Activated CD4-positive, alpha-beta T cell treated with anti-CD3 and anti-CD28 coated beads for 4 hours (primary cell): ENCODE data around the gene FCRL5.
"Not testable (repeated sequence)": the region's sequence is repeated elsewhere in the genome, so short reads cannot be mapped to it uniquely, and the experiment has no call there.

Experiments used
- DNase-seq, 2 donors: peaks; one replicate each; pipeline ENCODE4 v3.0.0-alpha.2; 2020

FCRL5 gene

DNA sequence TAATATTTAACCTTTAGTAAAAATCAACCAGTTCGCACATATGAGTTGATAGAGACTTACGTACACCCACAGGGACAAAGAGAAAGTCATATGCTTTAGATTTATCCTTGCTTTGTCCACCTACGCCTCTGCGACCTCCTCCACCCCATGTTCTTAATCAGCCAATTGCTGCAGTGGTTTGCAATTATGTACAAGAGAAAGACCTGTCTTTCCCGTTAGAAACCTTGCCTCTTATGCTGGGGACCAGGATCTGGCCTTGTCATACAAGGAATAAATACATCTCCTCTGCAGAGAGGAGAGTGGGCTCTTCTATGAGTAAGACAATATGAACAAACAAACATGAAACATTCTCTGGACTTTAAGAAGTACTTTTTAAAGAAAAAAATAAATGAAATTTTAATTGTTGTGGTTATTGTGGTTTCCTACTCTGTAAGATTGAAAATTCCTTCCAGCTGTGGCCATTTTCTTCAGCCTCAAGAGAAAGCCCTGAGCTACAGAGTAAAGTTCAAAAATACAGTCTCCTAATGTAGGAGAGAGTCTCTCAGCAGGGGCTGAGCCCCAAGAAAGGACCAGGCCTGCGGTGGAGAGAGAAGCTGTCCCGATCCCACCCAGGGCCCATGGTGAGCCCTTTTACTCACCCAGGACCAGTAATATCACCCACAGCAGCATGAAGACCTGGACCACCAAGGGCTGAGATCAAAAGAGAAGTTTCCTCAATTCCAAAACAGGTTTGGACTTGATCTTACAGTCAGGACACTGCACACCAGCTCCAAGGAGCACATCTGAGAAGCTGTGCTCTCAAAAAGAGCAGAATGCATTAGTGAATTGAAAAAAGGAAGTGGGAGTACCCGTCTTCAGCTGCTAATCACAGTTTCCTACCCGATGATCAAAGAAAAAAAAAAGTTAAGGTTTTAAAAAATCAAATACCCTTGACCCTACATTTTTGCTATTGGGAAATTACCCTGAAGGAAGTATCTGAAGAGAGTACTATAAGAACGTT is at the start of gene FCRL5:
FCRL5 (minus strand) TSS at position 822 of the 1,000 bp plus-strand sequence; CDS start at position 669, 153 bp downstream.
- DNase-seq = no peak

DNA sequence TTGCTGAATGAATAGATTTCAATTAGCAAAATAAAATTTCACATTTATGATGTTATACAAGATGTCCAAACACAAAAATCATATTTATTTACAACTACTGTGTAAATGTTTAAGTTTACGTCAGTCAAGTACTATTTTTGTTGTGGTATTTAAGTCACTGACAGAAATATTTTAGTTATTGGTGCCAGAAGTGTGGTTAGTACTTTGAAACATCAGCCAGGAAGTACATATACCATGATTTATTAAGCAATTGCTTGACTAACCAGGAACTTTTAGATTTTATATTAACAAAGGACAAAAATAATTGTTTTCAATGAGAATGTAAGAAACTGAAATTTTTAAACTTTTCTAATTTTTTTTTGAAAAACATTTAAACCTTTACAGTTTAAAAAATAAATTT is 47.9 kb upstream of the FCRL5 start:
- no peak for DNase-seq

DNA sequence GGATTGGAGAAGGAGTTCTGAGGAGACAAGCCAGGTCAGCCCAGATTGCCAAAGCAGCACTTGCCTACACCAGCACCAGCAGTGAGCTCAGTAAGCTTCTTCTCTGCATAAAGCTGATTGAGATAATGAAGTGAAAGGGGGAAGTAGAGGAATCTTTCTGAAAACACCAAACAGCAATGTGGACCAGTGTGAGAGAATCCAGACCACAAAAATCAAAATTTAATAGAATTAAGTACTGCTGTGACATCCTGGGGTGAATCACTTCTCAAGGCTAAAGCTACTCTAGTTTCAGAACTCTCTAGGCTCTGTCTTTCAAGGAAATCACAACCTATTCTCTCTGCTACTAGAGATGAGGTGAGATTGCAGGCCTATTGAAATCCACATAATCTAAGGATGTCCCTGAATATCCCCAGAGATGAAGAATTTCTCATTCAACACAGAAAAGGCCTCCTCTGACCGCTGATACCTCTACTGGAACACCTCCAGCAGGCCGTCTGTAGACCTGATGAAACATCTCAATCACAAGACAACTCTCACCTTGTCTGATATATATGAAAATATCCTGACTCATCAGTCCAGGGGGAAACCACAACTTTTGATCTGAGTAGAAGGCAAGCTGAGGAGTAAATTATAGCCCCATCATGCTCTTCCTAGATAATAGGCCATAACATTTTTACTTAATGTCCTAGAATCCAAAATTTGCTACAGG is 45.8 kb upstream of the FCRL5 start, which contains the start of gene FCRL4:
FCRL4 (minus strand) TSS at position 127 of the 709 bp plus-strand sequence. CDS start 141 bp downstream, outside the sequence.
- DNase-seq = no peak

DNA sequence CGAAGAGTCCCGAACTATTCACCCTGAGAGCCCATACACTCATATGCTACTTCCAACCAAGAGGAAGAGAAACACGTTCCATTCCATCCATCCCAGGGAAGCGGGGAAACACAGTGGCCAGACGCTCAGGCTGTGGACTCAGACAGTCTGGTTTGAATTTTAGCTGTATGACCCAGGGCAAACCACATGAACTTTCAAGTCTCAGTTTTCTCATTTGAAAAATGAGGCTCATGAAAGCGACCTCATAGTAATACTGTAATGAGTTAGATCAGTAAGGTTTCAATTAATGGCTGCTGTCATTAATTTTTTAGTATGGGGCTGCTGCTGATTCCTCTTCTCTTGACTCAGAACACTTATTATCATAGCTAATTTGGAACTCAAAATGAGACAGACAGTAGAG is 44.1 kb upstream of the FCRL5 start:
- DNase-seq = no peak

DNA sequence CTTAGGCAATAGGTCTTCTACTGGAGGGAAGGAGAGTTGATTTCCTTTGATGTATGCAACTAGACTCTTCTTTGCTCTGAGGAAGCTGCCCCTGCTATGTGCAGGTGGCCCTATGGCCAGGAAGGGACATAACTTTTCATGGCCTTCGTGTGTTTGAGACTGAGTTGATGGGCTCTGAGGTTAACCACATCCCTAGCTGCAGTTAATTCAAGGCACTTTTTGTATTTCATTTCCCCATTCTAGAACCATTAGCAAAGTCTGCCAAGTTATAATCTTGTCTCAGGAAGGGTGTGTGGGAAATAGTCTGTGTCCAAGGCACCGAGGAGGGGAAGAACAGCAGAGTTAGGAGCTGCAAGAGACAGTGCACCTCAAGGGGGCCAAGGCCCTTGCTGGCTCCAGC is 43.0 kb upstream of the FCRL5 start:
- DNase-seq = no peak

DNA sequence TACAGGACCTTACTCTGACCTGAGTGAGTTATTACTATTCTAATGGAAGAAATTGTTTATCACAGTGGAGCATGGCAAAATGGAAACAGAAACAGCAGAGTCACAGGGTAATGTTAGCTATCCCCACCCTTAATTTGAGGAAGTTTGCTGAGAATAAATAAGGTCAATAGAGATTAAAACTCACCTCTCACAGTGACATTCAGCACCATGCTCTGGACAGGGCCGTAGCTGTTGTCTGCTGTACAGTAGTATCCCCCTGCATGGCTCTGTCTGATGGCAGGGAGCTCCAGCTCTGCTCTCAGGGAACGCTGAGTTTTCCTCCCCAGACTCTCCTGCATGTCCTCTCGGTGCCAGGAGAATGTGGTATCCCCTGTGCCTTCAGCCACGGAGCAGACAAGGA is 33.7 kb upstream of the FCRL5 start:
- no peak for DNase-seq

DNA sequence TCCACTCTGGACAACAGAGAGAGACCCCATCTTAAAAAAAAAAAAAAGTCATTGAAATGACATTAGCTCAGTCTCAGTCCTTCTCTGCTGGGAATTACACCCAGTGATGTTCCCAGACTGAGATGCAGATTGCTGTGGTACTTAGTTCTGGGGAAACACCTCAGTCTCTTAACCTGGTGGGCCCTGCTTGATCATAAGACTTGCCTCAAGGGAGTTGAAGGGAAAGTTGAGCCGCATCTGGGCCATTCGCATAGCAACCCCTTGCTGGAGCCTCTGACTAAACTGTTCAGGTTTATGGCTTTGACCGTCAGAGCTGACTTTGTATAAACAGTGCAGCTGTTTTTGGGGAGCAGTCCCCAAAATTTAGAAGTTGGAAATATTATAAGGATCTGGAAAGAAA is 32.2 kb upstream of the FCRL5 start:
- no peak for DNase-seq

DNA sequence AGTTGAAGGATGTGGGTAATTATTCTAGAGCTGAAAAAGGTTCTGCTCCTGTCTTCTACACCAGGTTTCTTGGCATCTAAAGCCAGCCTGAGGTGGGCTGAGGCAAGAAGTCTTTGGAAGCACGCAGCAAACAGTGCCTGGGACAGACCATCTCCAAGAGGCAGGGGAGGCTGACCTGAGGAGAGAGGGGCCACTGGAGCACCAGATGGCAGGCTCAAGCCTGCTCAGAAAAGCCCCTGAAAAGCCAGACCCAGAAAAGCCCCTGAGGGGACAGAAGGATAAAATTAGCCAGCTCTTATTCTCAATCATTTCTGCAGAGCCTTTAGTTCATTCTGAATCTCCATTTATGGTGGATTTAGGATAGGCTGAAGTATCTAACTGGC is 28.5 kb upstream of the FCRL5 start:
- no peak for DNase-seq

DNA sequence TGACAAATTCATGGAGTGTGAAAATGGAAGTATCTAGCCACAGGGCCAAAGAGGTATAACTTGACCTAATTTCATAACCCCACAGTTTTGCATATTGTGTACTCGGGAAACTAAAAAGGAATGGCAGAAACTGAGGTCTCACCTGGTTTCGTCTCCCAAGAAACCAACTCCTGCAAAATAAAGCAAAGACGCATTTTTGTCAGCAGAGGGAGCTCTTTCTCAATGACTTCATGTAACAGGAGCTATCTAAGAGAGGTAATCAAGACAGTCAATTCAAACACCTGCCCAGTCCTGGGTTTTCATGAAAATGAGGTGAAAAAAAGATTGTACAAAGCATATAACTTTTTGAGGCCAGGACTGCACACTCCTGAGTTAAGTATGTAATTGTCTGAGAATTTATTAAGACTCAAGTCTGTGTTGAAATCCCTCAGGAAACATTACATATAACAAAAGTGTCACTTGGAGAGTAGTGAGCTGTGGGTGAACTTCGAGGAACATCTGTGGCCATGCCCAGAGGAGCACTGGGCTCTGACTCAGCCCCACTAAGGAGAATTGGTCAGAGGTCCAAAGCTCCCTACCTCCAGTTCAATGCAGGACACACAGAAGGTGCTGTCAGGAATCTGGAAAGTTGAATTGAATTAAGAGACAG is 28.0 kb upstream of the FCRL5 start:
- DNase-seq = peak; percentile 10 to 19

DNA sequence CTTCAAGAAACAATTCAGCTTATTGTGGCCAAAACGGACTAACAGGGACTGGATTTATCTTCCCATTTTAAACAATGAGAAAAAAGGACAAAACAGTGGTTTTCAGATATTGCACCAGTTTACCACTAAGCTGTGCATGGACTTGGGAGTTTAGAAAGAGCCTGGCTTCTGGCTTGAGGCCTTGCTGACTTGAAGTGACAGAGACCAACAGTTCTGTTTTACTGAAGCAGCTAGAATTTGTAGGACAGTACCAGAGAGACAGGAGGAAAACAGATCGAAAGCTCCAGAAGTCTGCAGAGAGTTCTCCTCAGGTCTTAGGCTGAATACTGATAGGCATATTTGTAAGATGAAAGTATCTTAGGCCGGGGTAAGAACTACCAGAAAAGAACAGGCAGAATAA is 25.1 kb upstream of the FCRL5 start:
- no peak for DNase-seq

DNA sequence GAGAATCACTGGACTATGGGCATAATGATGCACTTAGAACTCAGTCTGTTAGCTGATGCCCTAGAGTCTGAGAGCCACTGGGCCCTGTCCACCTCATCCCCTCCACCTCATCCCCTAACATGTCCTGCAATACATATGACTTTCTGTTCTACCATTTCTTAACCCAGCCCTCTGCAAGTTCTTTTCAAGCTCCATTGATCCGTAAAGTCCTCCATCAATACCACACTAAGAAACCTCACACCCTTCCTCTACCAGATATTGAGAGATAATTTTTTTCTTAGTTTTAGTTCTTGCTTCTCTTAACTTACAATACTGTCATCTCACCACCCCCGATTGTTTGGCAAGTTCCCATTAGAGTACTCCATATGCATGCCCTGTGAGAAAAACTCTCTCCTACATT is 23.4 kb upstream of the FCRL5 start:
- no peak for DNase-seq

DNA sequence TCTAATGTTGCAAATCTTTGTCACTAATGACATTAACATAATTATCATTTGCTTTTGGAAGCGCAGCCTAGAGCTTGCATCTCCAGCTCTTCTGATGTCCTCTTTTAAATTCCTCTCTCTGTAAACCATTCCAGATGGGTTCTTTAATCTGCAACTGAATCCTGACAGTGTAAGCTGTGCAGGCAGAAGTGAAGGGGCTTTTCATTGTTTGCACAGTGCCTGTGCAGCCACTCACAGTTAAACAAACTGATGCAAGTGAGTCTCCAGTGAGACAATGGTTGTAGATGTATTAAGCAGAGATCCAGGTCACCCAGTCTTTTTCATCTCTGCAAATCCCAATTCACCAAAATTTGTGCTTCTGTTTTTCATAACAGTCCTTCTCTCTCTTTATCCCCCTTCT is 22.5 kb upstream of the FCRL5 start:
- no peak for DNase-seq

DNA sequence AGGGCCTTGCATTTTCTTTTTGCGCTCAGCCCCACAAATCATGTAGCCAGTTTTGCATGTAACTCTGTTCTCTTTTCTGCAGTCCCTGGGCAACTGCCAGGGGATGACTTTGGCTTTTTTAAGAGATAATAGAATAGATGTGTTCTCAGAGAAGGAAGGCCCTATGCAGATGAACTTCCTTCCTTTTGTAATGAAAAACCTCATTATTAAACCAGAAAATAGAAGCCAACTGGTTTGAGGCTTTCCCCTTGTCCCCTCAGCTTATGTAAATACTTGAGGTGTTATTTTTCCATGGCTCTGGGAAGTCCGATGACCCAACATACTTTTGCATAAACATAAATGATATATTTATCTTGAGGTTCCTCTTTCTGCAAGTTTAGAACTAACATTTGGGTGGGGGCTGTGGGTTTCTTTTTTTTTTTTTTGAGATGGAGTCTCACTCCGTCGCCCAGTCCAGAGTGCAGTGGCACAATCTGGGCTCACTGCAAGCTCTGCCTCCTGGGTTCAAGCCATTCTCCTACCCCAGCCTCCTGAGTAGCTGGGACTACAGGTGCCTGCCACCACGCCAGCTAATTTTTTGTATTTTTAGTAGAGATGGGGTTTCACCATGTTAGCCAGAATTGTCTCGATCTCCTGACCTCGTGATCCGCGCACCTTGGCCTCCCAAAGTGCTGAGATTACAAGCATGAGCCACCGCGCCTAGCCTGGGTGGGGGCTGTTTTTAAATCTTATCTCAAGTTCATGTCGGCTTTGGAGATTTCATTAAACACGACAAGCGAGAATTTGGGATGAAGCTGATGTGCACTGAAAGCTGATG is 14.4 kb upstream of the FCRL5 start:
- DNase-seq = no peak

DNA sequence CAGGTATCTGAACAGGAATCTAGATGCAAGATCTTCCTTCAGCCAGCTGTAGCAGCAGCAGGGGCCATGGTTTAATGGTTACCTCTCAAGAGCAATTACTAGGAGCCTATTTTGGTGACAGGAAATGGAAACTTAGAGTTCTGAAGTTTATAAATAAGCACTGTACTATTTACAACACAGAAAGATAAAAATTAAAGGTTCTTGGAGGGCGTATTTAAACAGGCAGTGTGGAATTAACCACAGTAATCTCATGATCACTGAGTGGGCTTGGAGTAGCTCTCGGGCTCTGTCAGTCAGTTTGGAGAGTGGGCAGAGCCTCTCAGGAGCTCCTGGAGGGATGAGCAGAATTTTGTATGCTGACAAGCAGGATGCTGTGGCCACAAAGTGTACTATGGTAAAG is 10.2 kb upstream of the FCRL5 start:
- no peak for DNase-seq

DNA sequence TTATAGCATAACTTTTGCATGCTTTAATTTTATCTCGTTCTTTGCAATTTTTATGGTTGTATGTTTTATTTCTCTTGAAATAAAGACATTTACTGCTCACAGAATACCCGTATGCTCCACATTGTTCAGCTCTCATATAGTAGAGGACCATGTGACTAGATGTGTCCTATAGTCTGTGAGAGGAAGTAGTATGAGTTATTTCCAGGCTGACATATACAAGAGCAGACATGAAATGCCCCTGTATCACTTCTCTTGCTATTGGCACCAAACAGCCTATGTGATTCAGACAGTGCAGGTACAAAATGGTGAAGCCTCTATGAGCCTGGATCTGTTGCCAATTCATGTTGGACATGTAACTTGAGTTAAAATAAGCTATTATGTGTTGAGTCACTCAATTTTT is 5.8 kb upstream of the FCRL5 start:
- no peak for DNase-seq

DNA sequence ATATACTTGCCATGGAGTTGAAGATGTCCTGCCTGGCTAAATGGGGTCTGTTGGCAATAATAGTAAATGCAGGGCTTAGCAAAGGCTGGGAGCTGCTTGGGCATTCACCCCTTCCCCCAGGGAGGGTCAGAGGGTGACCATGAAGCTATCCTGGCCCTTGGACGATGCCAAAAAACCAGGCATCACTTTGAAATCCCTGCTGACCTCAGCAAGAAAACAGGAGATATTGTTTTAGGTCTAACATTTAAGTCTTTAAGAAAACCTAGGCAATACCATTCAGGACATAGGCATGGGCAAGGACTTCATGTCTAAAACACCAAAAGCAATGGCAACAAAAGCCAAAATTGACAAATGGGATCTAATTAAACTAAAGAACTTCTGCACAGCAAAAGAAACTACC is 4.2 kb downstream of the FCRL5 start:
- not testable (repeated sequence) for DNase-seq

DNA sequence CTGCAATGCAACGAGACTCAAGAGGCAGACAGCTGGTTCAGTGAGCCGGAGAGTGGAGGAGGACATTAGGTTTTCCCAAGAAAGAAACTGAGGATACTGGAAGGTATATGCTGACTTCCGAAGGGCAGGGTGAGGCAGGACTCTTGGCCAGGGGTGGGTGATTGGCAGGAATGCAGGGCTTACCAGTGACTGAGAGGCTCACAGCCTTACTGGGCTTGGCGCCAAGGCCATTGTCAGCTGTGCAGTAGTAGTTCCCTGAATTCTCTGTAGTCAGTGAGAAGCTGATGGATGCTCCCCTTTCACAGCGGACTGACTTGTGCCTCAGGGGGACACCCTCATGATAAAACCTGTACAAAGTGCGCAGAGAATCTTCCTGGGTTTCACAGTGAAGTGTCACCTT is 9.6 kb downstream of the FCRL5 start:
- no peak for DNase-seq

DNA sequence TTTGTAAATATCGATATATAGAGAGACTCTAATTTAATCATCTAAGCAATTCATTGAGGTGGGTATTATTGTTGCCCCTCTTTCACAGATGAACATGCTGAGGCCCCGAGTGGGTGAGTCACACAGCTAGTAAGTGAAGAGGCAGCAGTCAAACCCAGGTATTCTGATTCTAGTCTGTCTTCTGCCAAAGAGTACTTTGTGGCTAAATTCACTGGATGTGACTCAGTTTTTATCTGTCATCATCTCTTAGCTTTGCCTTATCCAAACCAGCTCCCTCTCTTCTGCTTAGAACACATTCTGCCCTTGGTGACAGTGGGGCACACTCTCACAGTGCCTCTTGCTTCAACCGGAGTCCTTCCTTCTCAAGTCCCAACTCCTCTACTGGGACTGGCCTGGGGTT is 11.5 kb downstream of the FCRL5 start:
- DNase-seq = no peak

DNA sequence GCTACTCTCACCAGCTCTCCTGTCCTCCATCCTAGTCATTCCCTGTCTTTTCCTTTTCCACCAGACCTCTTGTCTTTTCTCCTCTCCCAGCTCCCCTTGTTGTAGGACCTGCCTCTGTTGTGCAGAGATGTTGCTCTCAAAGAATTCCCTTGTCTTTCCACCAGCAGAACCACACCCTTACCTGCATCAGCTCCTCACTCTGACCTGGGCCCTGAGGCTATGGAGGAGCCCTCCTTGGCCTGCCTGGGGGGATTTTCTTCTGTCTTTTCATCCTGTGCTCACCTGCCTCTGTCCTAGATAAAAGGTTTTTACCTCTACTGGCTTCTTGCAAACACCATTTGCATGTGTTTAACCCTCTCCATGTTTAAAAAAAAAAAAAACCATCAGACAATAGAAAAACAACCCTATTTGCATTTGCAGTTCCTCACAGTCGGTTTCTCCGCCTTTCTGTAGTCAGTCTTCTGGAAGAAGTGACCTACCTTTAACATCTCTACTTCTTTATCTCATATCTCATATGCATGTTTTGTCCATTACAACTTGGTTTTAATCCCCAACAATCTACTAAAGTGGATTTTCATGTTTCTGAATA is 12.1 kb downstream of the FCRL5 start:
- DNase-seq = no peak

DNA sequence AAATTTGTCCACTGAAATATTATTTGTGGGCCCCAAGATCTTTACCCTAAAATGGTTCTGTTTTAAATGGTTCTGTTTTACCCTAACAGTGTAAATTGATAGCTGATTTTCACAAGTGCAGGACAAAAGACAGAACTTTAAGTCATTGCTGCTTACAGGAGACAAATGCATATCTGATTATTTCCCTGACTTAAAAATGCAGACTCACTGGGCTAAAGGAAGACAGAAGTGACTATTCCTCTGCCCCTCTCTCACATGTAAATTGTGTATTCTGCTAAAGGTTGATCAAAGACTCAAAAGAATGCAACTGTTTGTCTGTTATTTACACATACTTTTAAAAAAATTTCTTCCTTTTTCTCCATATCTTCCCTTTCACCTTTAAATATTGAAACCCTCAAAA is 12.7 kb downstream of the FCRL5 start:
- DNase-seq = no peak

DNA sequence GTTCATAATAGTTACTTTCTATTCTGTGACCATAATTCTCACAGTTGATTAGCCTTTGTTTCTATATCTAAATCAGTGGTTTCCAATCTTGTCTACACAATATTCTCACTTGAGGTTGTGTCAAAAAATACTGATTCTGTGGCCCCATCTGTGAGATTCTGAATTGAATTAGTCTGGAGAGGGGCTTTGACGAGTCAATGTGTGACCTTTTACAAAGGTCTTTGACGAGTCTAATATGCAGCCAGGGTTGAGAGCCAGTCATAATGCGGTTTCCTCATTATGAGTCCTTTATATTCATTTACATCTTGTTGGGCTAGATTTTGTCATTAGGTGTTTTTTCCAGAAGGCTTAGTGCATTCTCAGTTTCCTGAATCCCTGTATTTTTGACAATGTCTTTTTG is 19.7 kb downstream of the FCRL5 start:
- DNase-seq = no peak
